Keratinocyte (primary cell): Measurements from ENCODE around the gene TMPRSS12. TPM values are rescaled to one million over a fixed set of nuclear protein-coding genes. Genes with fewer than 3 reads are reported as not detected.
"Not testable (repeated sequence)": the region's sequence is repeated elsewhere in the genome, so short reads cannot be mapped to it uniquely, and the experiment has no call there.

Experiments
- DNase-seq: peaks from one replicate; pipeline ENCODE4 v3.0.0-alpha.2; 2011; ENCODE audit warnings: low read depth, missing footprints, low spot score
- FAIRE-seq: peaks from 2 replicates; lab custom pipeline; 2011; peaks lifted over from hg19 to GRCh38; lab: Jason Lieb, UNC
- H2AFZ ChIP-seq: 2 replicates; pipeline ENCODE4 v1.6.0; 2012; ENCODE audit warnings: low read length, control low read depth, inconsistent platforms; ENCODE audit not compliant: control insufficient read depth
- H3K27ac ChIP-seq: 2 replicates; pipeline ENCODE4 v1.5.1; 2011; ENCODE audit warnings: low read length; ENCODE audit not compliant: control insufficient read depth, insufficient read depth
- H3K27me3 ChIP-seq: 3 replicates; pipeline ENCODE4 v1.6.0; 2011; ENCODE audit warnings: low read length; ENCODE audit not compliant: control insufficient read depth, insufficient read depth; ENCODE audit errors: extremely low read depth
- H3K36me3 ChIP-seq, 2 experiments: 2 replicates in 1 of 2; 3 replicates in 1 of 2; pipeline ENCODE4 v1.5.1; 2011; ENCODE audit warnings: low read length in 2 of 2, mild to moderate bottlenecking in 1 of 2; ENCODE audit not compliant: control insufficient read depth in 2 of 2, insufficient read depth in 2 of 2; ENCODE audit errors: extremely low read depth in 1 of 2
- H3K4me1 ChIP-seq: 3 replicates; pipeline ENCODE4 v1.5.1; 2011; ENCODE audit warnings: low read length; ENCODE audit not compliant: control insufficient read depth, insufficient read depth; ENCODE audit errors: extremely low read depth
- H3K4me2 ChIP-seq: 3 replicates; pipeline ENCODE4 v1.6.0; 2011; ENCODE audit warnings: low read depth, low read length; ENCODE audit not compliant: control insufficient read depth, insufficient read depth; ENCODE audit errors: extremely low read depth
- H3K4me3 ChIP-seq, 3 experiments: fragments of 200-600 bp in 1 of 3; sonication (generic) in 1 of 3; 2 replicates in 2 of 3; 3 replicates in 1 of 3; pipeline ENCODE4 v1.5.1; 2011 to 2016; ENCODE audit warnings: low read length in 3 of 3, mild to moderate bottlenecking in 3 of 3, control low read depth in 2 of 3, inconsistent platforms in 1 of 3, low read depth in 1 of 3, mixed read lengths in 1 of 3, mixed run types in 1 of 3, moderate library complexity in 1 of 3; ENCODE audit not compliant: control insufficient read depth in 2 of 3, insufficient read depth in 2 of 3; ENCODE audit errors: extremely low read depth in 1 of 3
- H3K79me2 ChIP-seq: 2 replicates; pipeline ENCODE4 v1.6.0; 2012; ENCODE audit warnings: low read length; ENCODE audit not compliant: control insufficient read depth, insufficient read depth
- H3K9ac ChIP-seq: 3 replicates; pipeline ENCODE4 v1.6.0; 2011; ENCODE audit warnings: low read length; ENCODE audit not compliant: control insufficient read depth, insufficient read depth; ENCODE audit errors: extremely low read depth
- H3K9me1 ChIP-seq: 3 replicates; pipeline ENCODE4 v1.6.0; 2011; ENCODE audit warnings: low read length; ENCODE audit not compliant: control insufficient read depth, insufficient read depth; ENCODE audit errors: extremely low read depth
- H3K9me3 ChIP-seq: 2 replicates; pipeline ENCODE4 v1.5.1; 2012; ENCODE audit warnings: low read depth, low read length; ENCODE audit not compliant: control insufficient read depth
- H4K20me1 ChIP-seq: 3 replicates; pipeline ENCODE4 v1.6.0; 2011; ENCODE audit warnings: low read length; ENCODE audit not compliant: control insufficient read depth, insufficient read depth; ENCODE audit errors: extremely low read depth
- EZH2 ChIP-seq: IDR thresholded peaks from one replicate; pipeline ENCODE4 v1.6.1; 2012; ENCODE audit warnings: inconsistent platforms, mild to moderate bottlenecking, low read length, moderate library complexity
- dilution Hi-C: fragments of 300-500 bp; cut with MboI; formaldehyde crosslinking; loops from one replicate; pipeline ENCODE4 v1.7.0; 2020; ENCODE audit warnings: low sequenced_read_pairs; ENCODE audit not compliant: extremely low pct_ligation_motif_present
- polyA plus RNA-seq, 5 experiments: library from polyadenylated mRNA; depleted of rRNA in 3 of 5; stranded (reverse) in 3 of 5; stranded (forward) in 1 of 5; unstranded in 1 of 5; fragments of >200 nt; gene quantifications; 1 replicate in 1 of 5; 2 replicates in 3 of 5; 3 replicates in 1 of 5; pipeline versions ENCODE4 v1.2.1 to v1.2.3, GENCODE V29; 2011 to 2012; ENCODE audit warnings: missing spikeins in 2 of 5, low read depth in 1 of 5, low replicate concordance in 1 of 5
- TF ChIP-seq, protein P1 (sequence below), 3 experiments: IDR thresholded peaks in 1 of 3; conservative IDR thresholded peaks in 1 of 3; optimal IDR thresholded peaks in 1 of 3; 2 replicates in 2 of 3; 3 replicates in 1 of 3; pipeline versions ENCODE3 to v1.5.1; 2011; ENCODE audit warnings: low read length in 3 of 3, mild to moderate bottlenecking in 3 of 3, moderate library complexity in 2 of 3, control low read depth in 1 of 3, inconsistent platforms in 1 of 3; ENCODE audit not compliant: insufficient read depth in 2 of 3; ENCODE audit errors: extremely low read depth in 1 of 3

The TMPRSS12 gene
- polyA plus RNA-seq, 1 donor (not counting 4 experiments of a cell fraction or from before 2014, with no cell fraction given), result not detected

DNA sequence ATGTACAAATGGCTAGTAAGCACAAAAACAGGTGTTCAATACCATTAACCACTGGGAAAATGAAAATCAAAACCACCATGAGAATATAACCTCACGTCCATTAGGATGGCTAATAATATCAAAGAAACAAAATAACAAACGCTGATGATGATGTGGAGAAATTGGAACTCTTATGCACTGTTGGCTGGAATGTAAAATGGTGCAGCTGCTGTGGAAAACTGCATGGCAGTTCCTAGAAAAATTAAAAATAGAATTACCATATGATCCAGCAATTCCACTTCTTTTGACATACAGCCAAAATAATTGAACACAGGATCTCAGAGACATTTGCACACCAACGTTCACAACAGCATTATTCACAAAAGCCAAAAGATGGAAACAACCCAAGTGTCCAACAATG, 51.5 kb downstream of the TMPRSS12 start:
- no peak overlapping the region for H3K4me2 ChIP-seq
- H3K36me3 ChIP-seq, result no peaks in the 10 kb centered on the region
- H3K27me3 ChIP-seq, result no peaks in the 10 kb centered on the region
- dilution Hi-C loops, result no loop called here
- H4K20me1 ChIP-seq, result no peaks in the 10 kb centered on the region
- no peak overlapping the region for H3K9ac ChIP-seq
- H3K27ac ChIP-seq, result no peak overlapping the region
- FAIRE-seq (no peak), DNase-seq (no peak)
- H3K4me1 ChIP-seq, result no peaks in the 10 kb centered on the region
- no peak for TF ChIP-seq EZH2
- TF ChIP-seq, protein P1, sequence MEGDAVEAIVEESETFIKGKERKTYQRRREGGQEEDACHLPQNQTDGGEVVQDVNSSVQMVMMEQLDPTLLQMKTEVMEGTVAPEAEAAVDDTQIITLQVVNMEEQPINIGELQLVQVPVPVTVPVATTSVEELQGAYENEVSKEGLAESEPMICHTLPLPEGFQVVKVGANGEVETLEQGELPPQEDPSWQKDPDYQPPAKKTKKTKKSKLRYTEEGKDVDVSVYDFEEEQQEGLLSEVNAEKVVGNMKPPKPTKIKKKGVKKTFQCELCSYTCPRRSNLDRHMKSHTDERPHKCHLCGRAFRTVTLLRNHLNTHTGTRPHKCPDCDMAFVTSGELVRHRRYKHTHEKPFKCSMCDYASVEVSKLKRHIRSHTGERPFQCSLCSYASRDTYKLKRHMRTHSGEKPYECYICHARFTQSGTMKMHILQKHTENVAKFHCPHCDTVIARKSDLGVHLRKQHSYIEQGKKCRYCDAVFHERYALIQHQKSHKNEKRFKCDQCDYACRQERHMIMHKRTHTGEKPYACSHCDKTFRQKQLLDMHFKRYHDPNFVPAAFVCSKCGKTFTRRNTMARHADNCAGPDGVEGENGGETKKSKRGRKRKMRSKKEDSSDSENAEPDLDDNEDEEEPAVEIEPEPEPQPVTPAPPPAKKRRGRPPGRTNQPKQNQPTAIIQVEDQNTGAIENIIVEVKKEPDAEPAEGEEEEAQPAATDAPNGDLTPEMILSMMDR (optimal IDR thresholded peaks at IDR 0.05 in 1 of 3, IDR thresholded peaks at IDR 0.05 in 1 of 3, conservative IDR thresholded peaks at IDR 0.05 in 1 of 3; ENCODE audit: extremely low read depth in 1 of 3, insufficient read depth in 2 of 3, low read length in 3 of 3), result no peak
- H2AFZ ChIP-seq, result no peak overlapping the region
- no peaks in the 10 kb centered on the region for H3K9me3 ChIP-seq
- no peak overlapping the region for H3K4me3 ChIP-seq
- H3K79me2 ChIP-seq, result no peaks in the 10 kb centered on the region
- no peaks in the 10 kb centered on the region for H3K9me1 ChIP-seq

DNA sequence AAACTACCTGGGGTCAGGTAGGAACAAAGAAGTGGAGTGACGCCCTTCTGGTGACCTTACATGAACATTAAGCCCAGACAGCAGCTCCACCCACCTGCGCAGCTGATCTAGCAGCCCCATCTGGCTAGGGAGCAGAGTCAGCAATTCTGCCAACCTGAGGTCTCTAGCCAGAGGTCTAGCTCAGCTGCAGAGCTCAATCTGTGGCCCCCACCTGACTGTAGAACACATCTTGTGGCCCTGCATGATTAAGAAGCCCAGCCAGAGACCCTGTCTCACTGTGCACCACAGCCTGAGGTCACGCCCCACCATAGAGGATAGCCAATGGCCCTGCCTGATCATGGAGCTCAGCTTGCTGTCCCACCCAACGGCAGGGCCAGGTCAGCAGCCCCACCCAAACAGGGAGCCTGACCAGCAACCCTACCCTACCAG, 59.0 kb downstream of the TMPRSS12 start:
- Histone ChIP-seq H2AFZ (no peak overlapping the region), H3K4me1 (no peaks in the 10 kb centered on the region), H3K36me3 (no peaks in the 10 kb centered on the region), H3K9me1 (no peaks in the 10 kb centered on the region), H3K9ac (no peak overlapping the region), H3K4me3 (no peak overlapping the region), H4K20me1 (no peaks in the 10 kb centered on the region), H3K9me3 (no peaks in the 10 kb centered on the region), H3K79me2 (no peaks in the 10 kb centered on the region), H3K27ac (no peak overlapping the region), H3K4me2 (no peak overlapping the region), H3K27me3 (no peaks in the 10 kb centered on the region)
- FAIRE-seq, result no peak
- no peak for DNase-seq
- dilution Hi-C loops, result no loop called here
- TF ChIP-seq, protein P1 (optimal IDR thresholded peaks at IDR 0.05 in 1 of 3, IDR thresholded peaks at IDR 0.05 in 1 of 3, conservative IDR thresholded peaks at IDR 0.05 in 1 of 3; ENCODE audit: extremely low read depth in 1 of 3, insufficient read depth in 2 of 3, low read length in 3 of 3), result no peak
- no peak for TF ChIP-seq EZH2

DNA sequence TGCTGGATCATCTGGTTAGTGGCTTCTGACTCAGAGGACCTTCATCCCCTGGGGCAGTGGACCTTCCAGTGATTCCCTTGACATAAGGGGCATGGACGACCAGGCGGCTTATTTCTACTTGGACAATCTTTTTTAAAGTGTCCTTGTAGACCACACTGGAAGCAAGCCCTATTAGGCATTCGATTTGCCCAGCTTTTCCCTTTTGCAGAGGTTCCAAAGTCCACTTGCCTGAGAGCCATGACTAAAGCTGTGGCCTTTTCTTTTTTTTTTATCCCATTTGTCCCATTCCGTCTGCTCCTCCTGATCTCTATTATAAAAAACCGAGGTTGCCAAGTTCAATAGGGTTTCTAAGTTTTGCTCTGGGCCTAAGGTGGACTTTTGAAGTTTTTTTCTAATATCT, 65.8 kb downstream of the TMPRSS12 start:
- DNase-seq, H3K36me3 ChIP-seq, H2AFZ ChIP-seq, dilution Hi-C loops, H3K4me2 ChIP-seq, H3K9me1 ChIP-seq, H3K9me3 ChIP-seq, H3K27me3 ChIP-seq, H3K79me2 ChIP-seq, FAIRE-seq, H3K27ac ChIP-seq, H3K4me1 ChIP-seq, H3K4me3 ChIP-seq, H3K9ac ChIP-seq, H4K20me1 ChIP-seq: not testable (repeated sequence)

DNA sequence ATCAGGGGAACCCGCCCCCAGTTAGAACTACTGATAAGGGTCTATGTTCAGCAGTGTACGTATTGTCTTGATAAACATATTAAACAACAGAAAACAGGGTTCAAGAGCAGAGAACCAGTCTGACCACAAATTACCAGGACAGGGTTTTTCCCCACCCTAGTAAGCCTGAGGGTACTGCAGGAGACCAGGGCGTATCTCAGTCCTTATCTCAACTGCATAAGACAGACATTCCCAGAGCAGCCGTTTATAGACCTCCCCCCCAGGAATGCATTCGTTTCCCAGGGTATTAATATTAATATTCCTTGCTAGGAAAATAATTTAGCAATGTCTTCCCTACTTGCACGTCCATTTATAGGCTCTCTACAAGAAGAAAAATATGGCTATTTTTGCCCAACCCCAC, 69.6 kb downstream of the TMPRSS12 start:
- FAIRE-seq, H3K4me1 ChIP-seq, DNase-seq, H3K9ac ChIP-seq, H3K36me3 ChIP-seq, H4K20me1 ChIP-seq, H3K4me3 ChIP-seq, H3K9me1 ChIP-seq, H3K4me2 ChIP-seq, H3K79me2 ChIP-seq, H3K27me3 ChIP-seq, H3K9me3 ChIP-seq, H3K27ac ChIP-seq, H2AFZ ChIP-seq, dilution Hi-C loops: not testable (repeated sequence)
